A549 (cell line): ENCODE measurements around the gene KRT79. TPM values are rescaled to one million over a fixed set of nuclear protein-coding genes. Genes with fewer than 3 reads are reported as not detected.

Source experiments
- ATAC-seq, 2 experiments: fragments of 200-7000 bp in 1 of 2; fragments of >200 bp in 1 of 2; cut with Nextera tagmentation in 1 of 2; cut with Tn5 transposase in 1 of 2; 3 replicates each; pipeline versions ENCODE4 v1.8.0 to v1.9.1; 2018 to 2020; ENCODE audit warnings: mild to moderate bottlenecking in 1 of 2, moderate library complexity in 1 of 2
- CTCF ChIA-PET: fragments of 300-600 bp; sonication (Branson Sonifier 250); formaldehyde crosslinking; extraction: SDS; loops from one replicate; lab custom pipeline; 2021; ENCODE audit warnings: antibody characterized with exemption, inconsistent platforms; lab: Yijun Ruan, JAX
- POLR2A ChIA-PET: fragments of 350-600 bp; formaldehyde crosslinking; extraction: SDS; loops from one replicate; lab custom pipeline; 2021; ENCODE audit warnings: antibody characterized with exemption, inconsistent platforms; lab: Yijun Ruan, JAX
- DNase-seq, 2 experiments: peaks; one replicate each; pipeline versions ENCODE4 v3.0.0 to v3.0.0-alpha.2; 2011 to 2016; ENCODE audit warnings: low read depth in 1 of 2, low spot score in 1 of 2
- FAIRE-seq: peaks from 2 replicates; lab custom pipeline; 2011; peaks lifted over from hg19 to GRCh38; lab: Jason Lieb, UNC
- H3K27ac ChIP-seq, 2 experiments: fragments of >200 bp; sonication (Bioruptor Twin); formaldehyde crosslinking; 3 replicates each; pipeline ENCODE4 v1.5.1; 2016 to 2017
- H3K4me1 ChIP-seq: fragments of >200 bp; sonication (Bioruptor Twin); formaldehyde crosslinking; 3 replicates; pipeline ENCODE4 v1.6.1; 2016
- H3K4me2 ChIP-seq: fragments of >200 bp; sonication (Bioruptor Twin); formaldehyde crosslinking; 3 replicates; pipeline ENCODE4 v1.6.1; 2016
- H3K4me3 ChIP-seq: fragments of >200 bp; sonication (Bioruptor Twin); formaldehyde crosslinking; 3 replicates; pipeline ENCODE4 v1.5.1; 2016
- H3K9me3 ChIP-seq: fragments of >200 bp; sonication (Bioruptor Twin); formaldehyde crosslinking; 3 replicates; pipeline ENCODE4 v1.6.1; 2016
- CBX8 ChIP-seq: fragments of 200-600 bp; sonication (generic); IDR thresholded peaks from 2 replicates; pipeline ENCODE4 v1.6.1; 2016
- EHF ChIP-seq: fragments of 250-450 bp; sonication (Bioruptor Pico); IDR thresholded peaks from 2 replicates; pipeline ENCODE4 v1.5.0; 2020; ENCODE audit warnings: mild to moderate bottlenecking
- EHMT2 ChIP-seq: fragments of 200-600 bp; sonication (generic); IDR thresholded peaks from 2 replicates; pipeline ENCODE4 v1.6.1; 2016; ENCODE audit warnings: antibody characterized with exemption, low read depth, mild to moderate bottlenecking, moderate library complexity
- FOSL2 ChIP-seq, 2 experiments: fragments of 450-650 bp in 1 of 2; fragments of >200 bp in 1 of 2; sonication (Bioruptor Twin) in 1 of 2; formaldehyde crosslinking; IDR thresholded peaks; 2 replicates each; pipeline versions ENCODE4 v1.5.0 to v1.6.1; 2016 to 2020; ENCODE audit warnings: mild to moderate bottlenecking in 1 of 2, moderate library complexity in 1 of 2
- GATA3 ChIP-seq: IDR thresholded peaks from 2 replicates; pipeline ENCODE4 v1.6.1; 2012; ENCODE audit warnings: borderline replicate concordance
- HOXB13 ChIP-seq: fragments of 250-450 bp; sonication (Bioruptor Pico); IDR thresholded peaks from 2 replicates; pipeline ENCODE4 v1.5.0; 2020; ENCODE audit warnings: low read depth, mild to moderate bottlenecking, moderate library complexity
- JUN ChIP-seq, 2 experiments: fragments of >200 bp; sonication (Bioruptor Twin); formaldehyde crosslinking; IDR thresholded peaks; 2 replicates in 1 of 2; 3 replicates in 1 of 2; pipeline ENCODE4 v1.6.1; 2016 to 2017
- JUNB ChIP-seq: fragments of >200 bp; sonication (Bioruptor Twin); formaldehyde crosslinking; IDR thresholded peaks from 2 replicates; pipeline ENCODE4 v1.6.1; 2016
- KDM1A ChIP-seq: fragments of 200-600 bp; sonication (generic); IDR thresholded peaks from 2 replicates; pipeline ENCODE4 v1.6.1; 2016; ENCODE audit warnings: low read depth, mild to moderate bottlenecking
- MAZ ChIP-seq: fragments of 150-350 bp; IDR thresholded peaks from 2 replicates; pipeline ENCODE4 v1.6.1; 2014; ENCODE audit warnings: antibody characterized with exemption, low read depth, low read length, borderline replicate concordance
- NFE2L2 ChIP-seq: fragments of 150-350 bp; conservative IDR thresholded peaks from 2 replicates; pipeline ENCODE4 v1.6.1; 2014; ENCODE audit warnings: low read length
- PBX3 ChIP-seq: IDR thresholded peaks from 2 replicates; pipeline ENCODE4 v1.6.1; 2012
- SMC3 ChIP-seq: fragments of >200 bp; sonication (Bioruptor Twin); formaldehyde crosslinking; IDR thresholded peaks from 3 replicates; pipeline ENCODE4 v1.6.1; 2018; ENCODE audit warnings: inconsistent platforms
- TFCP2L1 ChIP-seq: fragments of 250-450 bp; sonication (Bioruptor Pico); IDR thresholded peaks from 2 replicates; pipeline ENCODE4 v1.5.0; 2021; ENCODE audit warnings: mild to moderate bottlenecking
- ZC3H11A ChIP-seq: fragments of 450-650 bp; IDR thresholded peaks from 2 replicates; pipeline ENCODE4 v1.6.1; 2014; ENCODE audit warnings: antibody characterized with exemption, mild to moderate bottlenecking
- ZFP36 ChIP-seq: fragments of 450-650 bp; IDR thresholded peaks from 2 replicates; pipeline ENCODE4 v1.6.1; 2014; ENCODE audit warnings: borderline replicate concordance; ENCODE audit not compliant: partially characterized antibody
- ZSCAN20 ChIP-seq: fragments of 250-450 bp; sonication (Bioruptor Pico); IDR thresholded peaks from 2 replicates; pipeline ENCODE4 v1.8.0; 2022; ENCODE audit warnings: mild to moderate bottlenecking, moderate library complexity
- WGBS: methylation state at CpG from one replicate; pipeline ENCODE4 v1.1.6; 2017; ENCODE audit errors: missing lambda C conversion rate; 5-methylcytosine and 5-hydroxymethylcytosine counted together
- polyA plus RNA-seq, 4 experiments: library from polyadenylated mRNA; depleted of rRNA in 3 of 4; stranded (reverse); fragments of >200 nt; fragmentation: RNase III in 1 of 4; extraction: RNeasy Plus Mini Kit Qiagen cat#74134 plus additional on column Dnase treatment in 1 of 4; gene quantifications; 2 replicates in 3 of 4; 3 replicates in 1 of 4; pipeline ENCODE4 v1.2.3, GENCODE V29; 2011 to 2017
- TF ChIP-seq, protein P1 (sequence below): IDR thresholded peaks from 2 replicates; pipeline ENCODE4 v1.6.1; 2012; ENCODE audit warnings: low read depth, borderline replicate concordance
- TF ChIP-seq, protein P2 (sequence below): fragments of >200 bp; sonication (Bioruptor Twin); formaldehyde crosslinking; IDR thresholded peaks from 2 replicates; pipeline ENCODE4 v1.6.1; 2016
- TF ChIP-seq, protein P3 (sequence below): IDR thresholded peaks from 2 replicates; pipeline ENCODE4 v1.6.1; 2012

KRT79 gene
- polyA plus RNA-seq, 2 of the 4 experiments (the other 2 are of a cell fraction), result 0.05 TPM; not detected in 1

- POLR2A ChIA-PET, result no interaction called here
- peak overlapping the region; percentile 54 for H3K4me2 ChIP-seq
Measured at GRCh38 chr12:52798671-52799504, 35.2 kb downstream of the KRT79 start.

DNA sequence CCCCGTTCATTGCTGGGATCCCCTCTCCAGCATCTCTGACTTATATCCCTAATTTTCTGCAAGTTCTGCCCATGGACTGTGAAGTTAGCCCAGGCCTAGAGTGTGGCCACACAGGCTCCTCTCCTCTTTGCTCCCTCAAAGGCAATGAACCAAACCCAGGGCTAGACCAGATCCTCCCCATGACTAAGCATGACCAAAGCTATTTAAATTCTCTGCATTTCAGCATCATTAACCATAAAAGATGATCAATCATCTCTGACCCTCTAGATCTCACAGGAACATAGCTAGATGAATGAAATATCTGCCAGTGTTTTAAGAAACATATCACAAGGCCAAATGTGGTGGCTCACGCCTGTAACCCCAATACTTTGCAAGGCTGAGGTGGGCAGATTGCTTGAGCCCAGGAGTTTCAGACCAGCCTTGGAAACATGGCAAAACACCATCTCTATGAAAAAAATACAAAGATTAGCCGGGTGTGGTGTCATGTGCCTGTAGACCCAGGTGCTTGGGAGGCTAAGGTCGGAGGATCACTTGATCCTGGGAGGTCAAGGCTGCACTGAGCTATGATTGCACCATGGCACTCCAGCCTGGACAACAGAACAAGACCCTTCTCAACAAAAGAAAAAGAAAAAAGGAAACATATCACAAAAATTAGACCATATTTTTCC is 36.0 kb downstream of the KRT79 start:
- ATAC-seq (no peak), DNase-seq (no peak)
- Histone ChIP-seq H3K4me3 (no peak overlapping the region), H3K4me1 (peaks cover 65% of the 10 kb centered on the region)
- TF ChIP-seq SMC3 (no peak), EHMT2 (no peak), TFCP2L1 (no peak), PBX3 (no peak), ZC3H11A (no peak), JUN (IDR thresholded peaks at IDR 0.05) (no peak), EHF (CRISPR knock-in tag) (no peak)
- TF ChIP-seq, protein P1, sequence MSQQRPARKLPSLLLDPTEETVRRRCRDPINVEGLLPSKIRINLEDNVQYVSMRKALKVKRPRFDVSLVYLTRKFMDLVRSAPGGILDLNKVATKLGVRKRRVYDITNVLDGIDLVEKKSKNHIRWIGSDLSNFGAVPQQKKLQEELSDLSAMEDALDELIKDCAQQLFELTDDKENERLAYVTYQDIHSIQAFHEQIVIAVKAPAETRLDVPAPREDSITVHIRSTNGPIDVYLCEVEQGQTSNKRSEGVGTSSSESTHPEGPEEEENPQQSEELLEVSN, result no peak
- TF ChIP-seq, protein P2, sequence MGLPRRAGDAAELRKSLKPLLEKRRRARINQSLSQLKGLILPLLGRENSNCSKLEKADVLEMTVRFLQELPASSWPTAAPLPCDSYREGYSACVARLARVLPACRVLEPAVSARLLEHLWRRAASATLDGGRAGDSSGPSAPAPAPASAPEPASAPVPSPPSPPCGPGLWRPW, result no peak
- TF ChIP-seq, all 56 proteins: peak for 0
- Histone ChIP-seq H3K27ac (peak overlapping the region; percentile 88 to 89; a peak in 5 of 6 replicates), H3K4me2 (peak overlapping the region; percentile 54; the same call in 2 of the 3 replicates), H3K9me3 (no peaks in the 10 kb centered on the region)
- WGBS, result 93% methylated on average over 4 of the region's 4 CpGs
- CTCF ChIA-PET, result interaction anchor here (0.9 to 1.5 kb wide), 3 partner anchors 81 to 87 kb away, joined by 3 to 4 read pairs (median 4); no protein-coding TSS in a partner anchor
- FAIRE-seq, result no peak
- POLR2A ChIA-PET, result no interaction called here

More at GRCh38 chr12:52798671-52799504, 35.2 kb downstream of the KRT79 start:
- H3K9me3 ChIP-seq, result no peaks in the 10 kb centered on the region
- FAIRE-seq (no peak), DNase-seq (peak; percentile 40 to 75), ATAC-seq (peak; percentile 32 to 47; a peak in 3 of 6 replicates)
- 10% methylated on average over 7 of the region's 7 CpGs for WGBS
- peaks cover 67% of the 10 kb centered on the region for H3K4me1 ChIP-seq
- TF ChIP-seq NFE2L2 (no peak), ZSCAN20 (no peak), HOXB13 (CRISPR knock-in tag) (0 out of 2 replicates have a peak, but pooled peaks have one; percentile 33), JUNB (peak; percentile 46), GATA3 (peak; percentile 57; the same call in 1 of the 2 replicates), JUN (IDR thresholded peaks at IDR 0.05) (peak in 1 of 2 experiments; percentile 37; a peak in 1 of 5 replicates), FOSL2 (IDR thresholded peaks at IDR 0.05) (peak; percentile 48; the same call in 1 of the 2 replicates), FOSL2 (CRISPR knock-in tag; IDR thresholded peaks at IDR 0.05) (peak; percentile 85), MAZ (no peak), EHF (CRISPR knock-in tag) (no peak), ZFP36 (no peak), CBX8 (no peak), KDM1A (no peak), ZC3H11A (no peak)
- TF ChIP-seq, protein P3, sequence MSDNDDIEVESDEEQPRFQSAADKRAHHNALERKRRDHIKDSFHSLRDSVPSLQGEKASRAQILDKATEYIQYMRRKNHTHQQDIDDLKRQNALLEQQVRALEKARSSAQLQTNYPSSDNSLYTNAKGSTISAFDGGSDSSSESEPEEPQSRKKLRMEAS, result peak; percentile 57
- no peak overlapping the region for H3K4me3 ChIP-seq
- CTCF ChIA-PET, result interaction anchor here (0.9 to 1.4 kb wide), 2 partner anchors 81 to 88 kb away, joined by 4 read pairs; no protein-coding TSS in a partner anchor
- H3K27ac ChIP-seq, result peak overlapping the region; percentile 88 to 89
